GM19395 (cell line): ENCODE results near the gene NRAP.
"Not testable (repeated sequence)": the region's sequence is repeated elsewhere in the genome, so short reads cannot be mapped to it uniquely, and the experiment has no call there.

ENCODE experiments used
- ATAC-seq: cut with Tn5 transposase; IDR thresholded peaks from one replicate; pipeline ENCODE4 v1.9.1; 2021; ENCODE audit warnings: mild to moderate bottlenecking, moderate library complexity; ENCODE audit not compliant: unreplicated experiment

NRAP gene

GRCh38 chr10:113683300-113683699 is 19.5 kb upstream of the NRAP start:
- no peak for ATAC-seq

GRCh38 chr10:113681533-113682470 is 18.0 kb upstream of the NRAP start:
- ATAC-seq: peak; percentile 61

- peak; percentile 20 for ATAC-seq
Measured at GRCh38 chr10:113680190-113681111, 16.6 kb upstream of the NRAP start.

- ATAC-seq: peak; percentile 75
Measured at GRCh38 chr10:113679463-113680189, 15.8 kb upstream of the NRAP start, which contains the start of gene CASP7. TSS of gene CASP7 (plus strand) at chr10:113679912. CDS start at chr10:113697494, 17,582 bp downstream.

GRCh38 chr10:113666682-113667252 is 2.9 kb upstream of the NRAP start:
- peak; percentile 88 for ATAC-seq

- no peak for ATAC-seq
Measured at GRCh38 chr10:113665806-113666354, 2.0 kb upstream of the NRAP start.

- no peak for ATAC-seq
Measured at GRCh38 chr10:113665352-113665751, 1.5 kb upstream of the NRAP start.

- no peak for ATAC-seq
Measured at GRCh38 chr10:113663142-113663541, 699 bp downstream of the NRAP start.

GRCh38 chr10:113661332-113661731 is 2.5 kb downstream of the NRAP start:
- no peak for ATAC-seq

- no peak for ATAC-seq
Measured at GRCh38 chr10:113657544-113657943, 6.3 kb downstream of the NRAP start.

- ATAC-seq: no peak
Measured at GRCh38 chr10:113656896-113657295, 6.9 kb downstream of the NRAP start.

GRCh38 chr10:113652456-113652855 is 11.4 kb downstream of the NRAP start:
- not testable (repeated sequence) for ATAC-seq

- no peak for ATAC-seq
Measured at GRCh38 chr10:113651898-113652297, 11.9 kb downstream of the NRAP start.

GRCh38 chr10:113651021-113651420 is 12.8 kb downstream of the NRAP start:
- ATAC-seq: no peak

GRCh38 chr10:113650172-113650571 is 13.7 kb downstream of the NRAP start:
- ATAC-seq: no peak

- no peak for ATAC-seq
Measured at GRCh38 chr10:113648478-113648877, 15.4 kb downstream of the NRAP start.

GRCh38 chr10:113647812-113648211 is 16.0 kb downstream of the NRAP start:
- no peak for ATAC-seq

- no peak for ATAC-seq
Measured at GRCh38 chr10:113646336-113647201, 17.3 kb downstream of the NRAP start.
